ENCODE results near the gene REEP1.
"Not testable (repeated sequence)": the region's sequence is repeated elsewhere in the genome, so short reads cannot be mapped to it uniquely, and the experiment has no call there.

Gene REEP1

GRCh38 chr2:86249176-86249575 is 88.2 kb downstream of the REEP1 start:
- DNase-seq (ENCODE audit: low read depth in 1 of 2, low spot score in 1 of 2), result no peak

DNA sequence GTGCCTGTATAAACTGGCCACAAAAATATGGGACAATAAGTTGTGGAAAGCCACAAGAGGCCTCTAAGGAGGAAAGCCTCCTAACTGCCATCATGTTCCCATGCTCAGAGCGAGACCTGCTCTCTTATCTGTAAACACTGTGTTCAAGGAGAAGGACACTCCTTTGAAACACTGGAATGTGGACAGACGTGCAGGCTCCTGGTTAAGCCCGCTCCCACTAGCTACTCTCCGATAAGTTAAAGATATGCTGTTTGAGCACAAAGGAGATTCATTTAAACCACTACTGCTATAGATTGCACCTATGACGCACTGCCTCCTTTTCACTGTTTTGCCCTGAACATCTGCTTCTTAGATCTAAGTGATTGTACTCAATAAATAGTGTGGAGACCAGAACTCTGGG is 92.2 kb downstream of the REEP1 start:
- DNase-seq (ENCODE audit: low read depth in 1 of 2, low spot score in 1 of 2), result not testable (repeated sequence)

GRCh38 chr2:86244781-86245180 is 92.6 kb downstream of the REEP1 start:
- not testable (repeated sequence) for DNase-seq (ENCODE audit: low read depth in 1 of 2, low spot score in 1 of 2)

DNA sequence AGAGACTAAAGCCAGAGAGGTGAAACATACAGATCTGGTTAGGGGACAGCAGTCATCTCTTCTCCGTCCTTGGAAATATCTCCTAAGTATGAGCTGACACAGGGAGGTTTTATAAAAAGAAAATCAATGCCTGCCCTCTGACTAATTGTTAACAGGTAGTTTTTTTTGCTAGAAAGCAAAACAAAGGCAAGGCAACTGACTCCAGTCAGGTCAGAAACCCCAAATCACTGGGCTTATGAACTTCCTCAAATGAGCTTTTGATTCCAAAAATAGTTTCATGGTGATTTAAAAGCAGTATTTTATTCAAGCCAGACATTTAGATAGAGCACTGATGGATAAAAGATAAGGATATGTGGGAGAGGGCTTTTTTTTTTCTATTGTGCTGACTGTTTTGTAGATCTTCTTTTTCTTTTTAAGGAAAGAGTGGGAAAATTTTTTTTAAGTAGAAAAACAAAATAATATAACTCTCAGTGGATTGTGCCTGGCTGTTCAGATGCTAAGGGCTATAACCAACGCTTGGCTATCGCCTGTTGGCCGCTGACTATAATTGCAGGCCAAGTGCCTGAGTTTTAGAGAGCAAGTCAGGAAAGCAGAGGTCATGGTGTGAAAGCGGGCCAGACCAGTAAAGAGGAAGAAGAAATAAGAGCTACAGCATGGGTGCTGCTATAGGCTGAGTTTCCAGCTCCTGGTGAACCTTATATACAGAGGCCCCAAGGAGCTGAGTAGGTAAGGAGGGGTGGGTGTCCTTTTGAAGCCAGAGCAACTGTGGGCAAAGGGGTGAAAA is 93.3 kb downstream of the REEP1 start:
- no peak for DNase-seq (ENCODE audit: low read depth in 1 of 2, low spot score in 1 of 2)

GRCh38 chr2:86243272-86243671 is 94.2 kb downstream of the REEP1 start:
- DNase-seq (ENCODE audit: low read depth in 1 of 2, low spot score in 1 of 2), result no peak

GRCh38 chr2:86241611-86242010 is 95.8 kb downstream of the REEP1 start:
- DNase-seq (ENCODE audit: low read depth in 1 of 2, low spot score in 1 of 2), result no peak

GRCh38 chr2:86240251-86240650 is 97.2 kb downstream of the REEP1 start:
- no peak for DNase-seq (ENCODE audit: low read depth in 1 of 2, low spot score in 1 of 2)

DNA sequence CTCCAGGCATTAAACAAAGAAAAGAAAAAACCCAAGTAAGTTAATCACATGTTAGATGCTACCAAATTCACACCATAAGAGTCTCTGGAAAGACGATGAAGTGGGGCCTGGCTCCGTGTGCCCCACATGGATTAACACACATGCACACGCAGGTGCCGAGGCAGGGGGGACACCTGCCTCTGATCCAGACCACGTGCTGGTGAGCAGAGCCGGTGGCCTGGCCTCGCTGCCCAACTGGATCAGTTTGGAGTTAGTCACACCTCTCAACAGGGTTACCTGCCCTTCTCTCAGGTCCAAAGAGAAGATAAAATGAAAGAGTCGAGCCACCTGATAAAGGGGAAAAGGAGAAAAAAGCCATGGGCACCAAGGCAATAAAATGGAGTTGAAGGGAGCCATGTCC is 97.7 kb downstream of the REEP1 start:
- DNase-seq (ENCODE audit: low read depth in 1 of 2, low spot score in 1 of 2), result no peak

DNA sequence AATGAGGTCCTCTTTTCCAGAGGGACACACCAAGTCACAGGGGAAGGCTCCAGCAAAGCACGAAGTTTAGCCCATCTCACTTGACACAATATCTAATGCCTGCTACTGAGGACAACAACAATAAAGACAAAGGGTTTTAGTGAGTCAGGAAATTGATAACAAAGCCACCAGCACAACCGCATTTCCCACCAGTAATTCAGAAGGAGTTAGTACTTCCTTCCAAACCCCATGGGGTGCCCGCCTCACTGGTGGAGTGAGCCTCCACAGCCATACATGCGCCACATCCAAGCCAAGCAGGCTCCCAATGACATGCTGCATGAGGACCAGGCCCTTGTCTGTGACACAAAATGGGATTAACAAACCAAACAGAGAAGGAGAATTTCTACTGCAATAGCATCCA is 98.1 kb downstream of the REEP1 start:
- no peak for DNase-seq (ENCODE audit: low read depth in 1 of 2, low spot score in 1 of 2)

DNA sequence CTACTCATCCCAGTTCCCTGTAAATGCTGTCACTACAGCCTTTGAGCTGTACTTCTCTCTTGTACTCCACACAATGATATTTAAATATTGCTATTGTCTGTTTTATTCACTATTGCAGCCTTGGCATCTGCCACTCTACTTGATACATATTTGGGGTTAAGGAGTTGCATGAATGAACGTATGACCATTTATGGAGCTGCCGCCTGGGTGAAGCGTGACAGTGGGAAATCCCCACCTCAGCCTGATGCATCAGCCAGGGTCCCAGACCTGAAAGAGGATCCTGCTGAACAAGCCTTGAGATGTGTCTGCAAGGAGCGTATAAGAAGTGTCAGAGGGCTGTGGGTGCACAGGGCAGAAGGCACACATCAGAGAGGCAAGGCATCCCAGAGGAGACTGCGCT is 99.1 kb downstream of the REEP1 start:
- peak; percentile 30 to 55 for DNase-seq (ENCODE audit: low read depth in 1 of 2, low spot score in 1 of 2)

DNA sequence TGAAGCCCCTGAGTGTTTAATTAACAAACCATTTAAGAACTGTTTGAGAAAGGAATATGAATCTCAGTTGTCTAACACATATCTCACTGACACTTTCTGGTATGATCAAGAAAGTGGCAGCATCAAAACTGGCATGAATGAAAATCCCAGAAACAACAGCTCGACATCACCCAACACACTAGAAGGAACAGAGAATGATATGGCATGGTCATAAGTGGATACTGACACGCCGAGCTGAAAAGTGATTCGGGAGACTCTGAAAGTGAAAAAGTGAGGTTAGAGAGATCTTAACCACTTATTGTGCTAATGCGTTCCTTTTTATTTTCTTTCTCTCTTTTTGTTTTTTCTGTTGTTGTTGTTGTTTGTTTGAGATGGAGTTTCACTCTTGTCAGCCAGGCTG is 100.3 kb downstream of the REEP1 start:
- DNase-seq (ENCODE audit: low read depth in 1 of 2, low spot score in 1 of 2), result no peak

- no peak for DNase-seq (ENCODE audit: low read depth in 1 of 2, low spot score in 1 of 2)
Measured at GRCh38 chr2:86235196-86235980, 102.0 kb downstream of the REEP1 start.

DNA sequence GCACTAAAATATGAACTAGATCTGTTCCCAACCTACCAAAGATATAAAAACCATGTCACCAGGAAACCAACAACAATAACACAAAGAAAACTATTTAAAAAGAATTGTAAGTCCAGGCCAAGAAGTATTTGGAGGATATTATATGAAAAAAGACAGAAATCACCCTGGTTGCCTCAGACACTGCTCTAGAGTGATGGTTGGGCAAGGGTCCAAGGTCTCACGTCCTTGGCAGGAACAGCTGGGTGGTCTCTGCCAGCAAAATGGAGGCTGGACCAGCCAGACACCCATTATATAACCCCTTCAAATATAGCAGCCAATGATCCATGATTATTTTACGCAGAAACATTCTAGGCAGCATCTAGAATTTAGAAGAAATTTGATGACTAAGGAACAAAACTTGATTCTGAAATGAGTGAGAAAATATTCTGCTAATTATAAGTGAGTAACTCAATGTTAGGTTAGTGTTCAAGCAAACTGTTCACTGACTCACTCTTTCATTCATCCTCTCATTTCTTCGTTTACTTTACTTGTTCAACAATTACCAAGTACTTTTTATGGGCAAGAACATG is 102.8 kb downstream of the REEP1 start:
- no peak for DNase-seq (ENCODE audit: low read depth in 1 of 2, low spot score in 1 of 2)

DNA sequence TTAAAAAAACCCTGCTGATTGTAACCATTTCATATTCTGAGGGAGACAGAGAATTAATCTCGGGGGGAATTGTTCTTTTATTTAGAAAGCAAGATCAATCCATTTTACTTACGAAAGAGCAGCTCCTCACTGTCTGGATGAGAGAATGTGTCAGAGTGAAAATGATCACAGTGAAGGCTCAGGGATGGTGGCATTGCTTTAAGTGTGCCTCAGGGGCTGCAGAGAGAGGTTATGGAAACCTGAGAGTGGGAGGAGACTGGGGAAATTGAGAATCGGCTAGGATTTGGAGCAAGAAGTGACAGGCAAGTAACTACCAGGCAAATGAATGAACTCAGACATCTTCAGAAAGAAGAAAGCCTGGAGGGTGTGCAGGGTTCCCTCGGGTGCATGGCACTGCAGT is 104.0 kb downstream of the REEP1 start:
- no peak for DNase-seq (ENCODE audit: low read depth in 1 of 2, low spot score in 1 of 2)

DNA sequence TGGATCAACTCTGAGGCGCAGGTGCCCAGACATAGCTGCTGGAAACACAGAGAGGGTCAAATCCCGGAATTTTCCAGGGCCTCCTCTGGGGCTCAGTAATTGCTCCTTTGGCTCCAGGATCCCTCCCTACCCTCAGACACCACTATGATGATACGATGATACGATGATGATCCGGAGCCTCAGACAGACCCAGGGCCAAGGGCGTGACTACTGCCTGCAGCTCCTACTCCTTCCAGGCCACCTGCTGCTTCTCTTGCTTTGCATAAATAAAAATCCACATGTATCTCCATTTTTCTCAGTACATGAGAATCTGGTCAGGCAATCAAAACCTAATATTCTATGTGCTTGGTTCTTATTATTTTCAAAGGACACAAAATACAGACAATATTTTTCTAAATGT is 104.5 kb downstream of the REEP1 start:
- DNase-seq (ENCODE audit: low read depth in 1 of 2, low spot score in 1 of 2), result no peak

GRCh38 chr2:86232373-86232784 is 105.0 kb downstream of the REEP1 start:
- DNase-seq (ENCODE audit: low read depth in 1 of 2, low spot score in 1 of 2), result no peak

DNA sequence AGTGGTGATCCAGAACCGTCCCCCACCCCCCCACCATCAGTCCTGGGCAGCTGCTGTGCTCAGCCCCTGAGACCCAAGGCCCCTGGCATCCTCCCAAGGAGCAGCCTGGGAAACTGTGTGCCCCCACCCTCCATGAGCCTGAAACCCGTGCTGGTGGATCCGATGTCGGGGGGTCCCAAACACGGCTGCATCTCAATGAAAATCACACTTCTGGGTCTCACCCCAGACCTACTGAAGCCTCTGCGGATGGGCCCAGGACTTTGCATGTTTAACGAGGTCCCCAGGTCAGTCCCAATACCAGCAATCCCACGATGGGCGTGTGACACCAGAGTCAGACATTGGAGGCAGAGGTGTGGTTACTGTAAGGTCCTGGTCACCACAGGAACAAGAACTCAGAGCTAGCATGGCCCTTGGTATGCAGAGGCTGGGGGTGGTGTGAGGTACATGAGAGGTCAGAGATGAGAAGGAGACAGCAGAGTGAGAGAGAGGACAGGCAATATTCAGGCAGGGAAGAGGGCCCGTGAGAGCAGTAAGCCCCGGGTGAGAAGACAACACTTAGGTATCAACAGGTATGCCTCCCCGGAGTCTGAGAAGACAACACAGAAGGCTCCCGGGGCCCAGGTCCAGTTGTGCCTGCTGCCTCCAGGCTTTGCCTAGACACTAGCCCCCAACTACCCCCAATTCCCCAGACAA is 105.6 kb downstream of the REEP1 start:
- DNase-seq (ENCODE audit: low read depth in 1 of 2, low spot score in 1 of 2), result no peak

GRCh38 chr2:86230961-86231360 is 106.5 kb downstream of the REEP1 start:
- DNase-seq (ENCODE audit: low read depth in 1 of 2, low spot score in 1 of 2), result no peak

DNA sequence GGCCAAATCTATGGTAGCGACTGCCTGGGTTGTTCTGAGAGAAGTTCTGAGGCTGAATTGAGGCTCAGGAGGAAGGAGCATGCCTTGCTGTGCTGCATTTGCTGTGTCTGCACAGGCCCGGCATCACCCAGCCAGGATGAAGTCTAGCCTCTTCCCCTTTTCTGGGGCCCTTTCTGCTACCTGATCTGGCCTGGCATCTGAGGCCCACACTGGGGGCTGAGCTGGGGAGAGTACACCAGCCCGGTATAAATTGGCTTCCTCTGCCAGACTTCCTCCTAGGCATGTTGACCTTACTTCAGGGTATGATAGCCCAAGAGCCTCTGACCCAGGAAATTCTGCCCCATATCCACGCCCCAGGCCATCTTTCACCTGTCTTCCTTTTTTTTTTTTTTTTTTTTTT is 108.2 kb downstream of the REEP1 start:
- DNase-seq (ENCODE audit: low read depth in 1 of 2, low spot score in 1 of 2), result no peak

DNA sequence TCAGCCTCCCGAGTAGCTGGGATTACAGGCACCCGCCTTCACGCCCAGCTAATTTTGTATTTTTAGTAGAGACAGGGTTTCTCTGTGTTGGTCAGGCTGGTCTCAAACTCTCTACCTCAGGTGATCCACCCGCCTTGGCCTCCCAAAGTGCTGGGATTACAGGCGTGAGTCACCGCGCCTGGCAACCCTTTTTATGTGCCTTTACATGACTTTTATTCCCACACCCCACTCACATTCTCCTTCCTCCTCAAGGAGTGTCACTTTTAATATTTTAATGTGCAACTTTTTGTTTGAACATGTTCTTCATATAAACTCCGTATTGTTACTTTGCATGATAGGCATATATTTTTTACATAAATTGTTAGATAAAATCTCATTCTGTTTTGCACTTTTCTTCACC is 108.9 kb downstream of the REEP1 start:
- DNase-seq (ENCODE audit: low read depth in 1 of 2, low spot score in 1 of 2), result not testable (repeated sequence)

GRCh38 chr2:86227685-86228084 is 109.7 kb downstream of the REEP1 start:
- DNase-seq (ENCODE audit: low read depth in 1 of 2, low spot score in 1 of 2), result no peak
